DND-41 (cell line): ENCODE results near the gene GRIA1.

ENCODE experiments used
- CTCF ChIP-seq: IDR thresholded peaks from 2 replicates; pipeline ENCODE4 v1.5.1; 2012; ENCODE audit warnings: borderline replicate concordance, low read length, moderate library complexity, mild to moderate bottlenecking; ENCODE audit not compliant: poor library complexity, severe bottlenecking; ENCODE audit errors: extremely low read depth
- EZH2 ChIP-seq: IDR thresholded peaks from 3 replicates; pipeline ENCODE4 v1.6.1; 2012; ENCODE audit warnings: borderline replicate concordance, low read depth, mild to moderate bottlenecking, moderate library complexity, low read length, inconsistent platforms; ENCODE audit not compliant: severe bottlenecking

DNA sequence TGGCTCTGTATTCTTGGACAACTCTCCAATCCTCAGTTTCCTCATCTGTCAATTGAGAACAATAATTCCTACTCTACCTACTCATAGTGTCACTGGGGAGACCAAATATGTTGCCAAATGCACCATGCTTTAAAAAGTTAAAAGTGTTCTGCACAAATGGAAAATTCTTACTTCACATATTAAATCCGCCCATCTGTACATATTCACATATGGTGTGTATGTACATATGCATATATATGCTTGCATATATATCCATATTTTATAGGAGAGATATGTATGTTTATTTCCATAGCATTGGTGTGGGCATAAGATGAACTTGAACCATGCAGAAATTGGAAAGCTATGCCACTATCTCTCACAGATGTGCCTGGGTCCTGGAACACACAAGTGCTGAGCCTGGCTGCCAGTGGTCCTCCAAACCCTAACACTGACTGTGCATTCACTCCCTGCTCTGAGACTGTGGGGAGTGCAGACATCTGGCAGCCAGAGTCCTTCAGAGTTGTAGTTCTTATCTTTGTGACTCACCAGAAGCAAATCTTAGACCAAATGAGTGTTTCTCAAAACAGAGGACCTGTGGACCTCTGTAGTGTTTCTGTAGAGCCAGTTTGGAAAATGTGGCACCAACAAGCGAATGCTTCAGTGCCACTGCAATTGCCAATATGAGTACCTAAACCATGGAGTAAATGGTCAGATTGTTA is 168.7 kb downstream of the GRIA1 start:
- TF ChIP-seq CTCF = no peak
- no peak for TF ChIP-seq EZH2
